CD8-positive, alpha-beta memory T cell (primary cell): ENCODE measurements around the gene DAPK3. TPM values are rescaled to one million over a fixed set of nuclear protein-coding genes. Genes with fewer than 3 reads are reported as not detected.
A peak's percentile ranks its signal among the peaks of the same experiment; 100 is the strongest.
"Not testable (repeated sequence)": the region's sequence is repeated elsewhere in the genome, so short reads cannot be mapped to it uniquely, and the experiment has no call there.

Source experiments
- CTCF ChIA-PET: fragments of 350-600 bp; sonication (Branson Sonifier 250); formaldehyde crosslinking; loops from one replicate; lab custom pipeline; 2021; ENCODE audit warnings: antibody characterized with exemption; lab: Charles Lee
- POLR2A ChIA-PET: fragments of 350-600 bp; sonication (Branson Sonifier 250); formaldehyde crosslinking; loops from one replicate; lab custom pipeline; 2021; ENCODE audit warnings: antibody characterized with exemption; lab: Charles Lee
- DNase-seq, 5 donors: peaks; one replicate each; pipeline versions ENCODE4 v3.0.0 to v3.0.0-alpha.2; 2020 to 2022; ENCODE audit warnings: mixed read lengths in 1 of 5
- H3K27ac ChIP-seq: one replicate; pipeline ENCODE4 v1.7.0; 2013; ENCODE audit warnings: low read depth, mild to moderate bottlenecking, low read length, moderate library complexity
- H3K27me3 ChIP-seq: 2 replicates; pipeline ENCODE4 v1.7.0; 2013; ENCODE audit warnings: low read length, mild to moderate bottlenecking; ENCODE audit not compliant: insufficient read depth, poor library complexity, severe bottlenecking
- H3K36me3 ChIP-seq: 2 replicates; pipeline ENCODE4 v1.7.0; 2013; ENCODE audit warnings: mild to moderate bottlenecking, low read length, moderate library complexity; ENCODE audit not compliant: insufficient read depth
- H3K4me1 ChIP-seq: 2 replicates; pipeline ENCODE4 v1.7.0; 2013; ENCODE audit warnings: mild to moderate bottlenecking, low read length, moderate library complexity; ENCODE audit not compliant: insufficient read depth
- H3K4me3 ChIP-seq: 2 replicates; pipeline ENCODE4 v1.7.0; 2013; ENCODE audit warnings: mild to moderate bottlenecking, low read length
- H3K9me3 ChIP-seq: 2 replicates; pipeline ENCODE4 v1.7.0; 2013; ENCODE audit warnings: mild to moderate bottlenecking, low read length
- H3K27ac Mint-ChIP-seq, 8 donors: one replicate each; pipeline ENCODE4 v1.8.0; 2020 to 2021; ENCODE audit warnings: mixed read lengths in 8 of 8, mild to moderate bottlenecking in 6 of 8, inconsistent platforms in 3 of 8, moderate library complexity in 3 of 8
- H3K27me3 Mint-ChIP-seq, 2 donors: one replicate each; pipeline ENCODE4 v1.8.0; 2020 to 2021; ENCODE audit warnings: mixed read lengths in 2 of 2, mild to moderate bottlenecking in 1 of 2, moderate library complexity in 1 of 2
- H3K36me3 Mint-ChIP-seq, 3 donors: one replicate each; pipeline ENCODE4 v1.8.0; 2020 to 2021; ENCODE audit warnings: mixed read lengths in 3 of 3, inconsistent platforms in 1 of 3, mild to moderate bottlenecking in 1 of 3
- H3K4me1 Mint-ChIP-seq, 3 donors: one replicate each; pipeline ENCODE4 v1.8.0; 2020 to 2021; ENCODE audit warnings: mixed read lengths in 3 of 3, inconsistent platforms in 1 of 3, mild to moderate bottlenecking in 1 of 3
- H3K4me3 Mint-ChIP-seq, 7 donors: one replicate each; pipeline ENCODE4 v1.8.0; 2020 to 2021; ENCODE audit warnings: mixed read lengths in 7 of 7, mild to moderate bottlenecking in 6 of 7, moderate library complexity in 4 of 7, inconsistent platforms in 2 of 7
- H3K9me3 Mint-ChIP-seq, 5 donors: one replicate each; pipeline ENCODE4 v1.8.0; 2020 to 2022; ENCODE audit warnings: mixed read lengths in 5 of 5, mild to moderate bottlenecking in 3 of 5, moderate library complexity in 2 of 5, inconsistent platforms in 1 of 5
- polyA plus RNA-seq: library from polyadenylated mRNA; unstranded; fragments of 300-500 nt; fragmentation: Illumina TruSeq; gene quantifications from one replicate; pipeline ENCODE4 v1.2.3, GENCODE V29; 2021
- total RNA-seq, 2 experiments: library from RNA; stranded (reverse); gene quantifications; one replicate each; pipeline ENCODE4 v1.2.3, GENCODE V29; 2021

Gene DAPK3
- total and polyA plus RNA-seq, 3 experiments from 2014 or later, result 38.5 to 44.9 (median 42.5) TPM

DNA sequence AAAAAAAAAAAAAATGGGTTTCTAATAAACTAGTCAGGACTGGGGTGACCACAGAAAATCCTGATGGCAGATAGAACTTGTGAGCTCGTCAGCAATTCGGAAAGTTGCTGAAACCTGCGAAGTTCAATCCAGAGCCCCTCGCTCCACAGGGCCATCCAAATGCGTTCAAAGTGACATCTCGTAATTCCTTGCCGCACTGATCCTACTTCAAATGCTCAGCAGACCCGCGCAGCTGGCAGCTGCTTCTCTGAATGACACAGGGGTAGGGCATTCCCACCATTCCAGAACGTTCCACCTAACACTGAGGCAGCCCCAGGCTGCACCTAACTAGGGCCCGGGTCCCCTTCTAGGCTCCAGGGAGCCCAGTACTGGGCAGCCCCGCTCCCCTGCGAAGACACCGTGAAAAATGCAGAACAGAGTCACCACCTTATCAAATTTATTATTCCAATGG is 4.8 kb upstream of the DAPK3 start:
- Mint-ChIP-seq H3K9me3 (no peaks in the 10 kb centered on the region), H3K27ac (peak overlapping the region in 2 of 8 donors; percentile 42 to 64), H3K4me3 (peak overlapping the region in 1 of 7 donors; percentile 49), H3K36me3 (peaks cover 5 to 50% (median 8%) of the 10 kb centered on the region in 3 donors), H3K4me1 (peaks cover 4 to 14% (median 5%) of the 10 kb centered on the region in 3 donors), H3K27me3 (peaks cover 0 to 9% of the 10 kb centered on the region in 2 donors)
- DNase-seq, result peak in 1 of 5 donors; percentile 24
- H3K27ac ChIP-seq, result no peak overlapping the region
- no peaks in the 10 kb centered on the region for H3K9me3 ChIP-seq
- H3K4me3 ChIP-seq, result no peak overlapping the region
- H3K36me3 ChIP-seq, result peaks cover 42% of the 10 kb centered on the region
- peaks cover 4% of the 10 kb centered on the region for H3K4me1 ChIP-seq
- POLR2A ChIA-PET, result interaction anchor here (0.7 to 1.0 kb wide), 2 partner anchors 9 to 82 kb away, joined by 3 to 4 read pairs; no protein-coding TSS in a partner anchor
- H3K27me3 ChIP-seq, result no peaks in the 10 kb centered on the region
- CTCF ChIA-PET, result interaction anchor here (1.0 to 1.5 kb wide), 3 partner anchors 8 to 12 kb away, joined by 4 to 7 read pairs (median 6); partner anchors contain the start of gene EEF2

- peaks cover 37% of the 10 kb centered on the region for H3K36me3 ChIP-seq
- no peak overlapping the region for H3K4me3 ChIP-seq
- no peaks in the 10 kb centered on the region for H3K9me3 ChIP-seq
- Mint-ChIP-seq H3K4me3 (peak overlapping the region in 1 of 7 donors; percentile 10), H3K27ac (peak overlapping the region in 1 of 8 donors; percentile 64), H3K27me3 (peaks cover 0 to 9% of the 10 kb centered on the region in 2 donors), H3K36me3 (peaks cover 5 to 48% (median 8%) of the 10 kb centered on the region in 3 donors), H3K4me1 (peaks cover 8 to 19% (median 10%) of the 10 kb centered on the region in 3 donors), H3K9me3 (no peaks in the 10 kb centered on the region)
- peaks cover 7% of the 10 kb centered on the region for H3K4me1 ChIP-seq
- no peaks in the 10 kb centered on the region for H3K27me3 ChIP-seq
- ChIA-PET POLR2A (interaction anchor here (0.7 to 1.0 kb wide), 2 partner anchors 9 to 82 kb away, joined by 3 to 4 read pairs; no protein-coding TSS in a partner anchor), CTCF (interaction anchor here (1.0 to 1.5 kb wide), 3 partner anchors 9 to 12 kb away, joined by 4 to 7 read pairs (median 6); partner anchors contain the start of gene EEF2)
- no peak overlapping the region for H3K27ac ChIP-seq
- DNase-seq, result peak in 1 of 5 donors; percentile 17
Measured at GRCh38 chr19:3975144-3975543, 4.2 kb upstream of the DAPK3 start.

DNA sequence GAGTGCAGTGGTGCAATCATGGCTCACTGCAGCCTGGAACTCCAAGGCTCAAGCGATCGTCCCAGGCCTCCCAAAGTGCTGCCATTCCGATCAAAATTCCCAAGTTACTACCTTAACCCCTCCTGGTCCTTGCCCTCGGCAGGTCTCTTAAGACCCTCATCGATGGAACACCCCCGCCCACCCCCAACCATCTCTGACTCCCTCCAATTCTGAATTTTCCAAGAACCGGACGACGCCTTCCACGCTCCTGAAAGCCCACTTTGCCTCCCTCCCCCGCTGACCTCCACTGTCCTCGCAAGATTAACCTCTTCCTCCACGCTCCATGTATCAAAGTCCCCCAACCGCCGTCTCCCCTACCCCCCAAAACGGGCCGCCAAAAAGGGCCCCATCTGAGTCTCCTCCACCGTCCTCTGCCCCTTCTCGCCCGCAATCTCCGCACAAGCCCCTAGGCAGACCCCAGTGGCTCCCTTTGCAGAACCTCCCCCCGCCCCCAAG is 539 bp downstream of the DAPK3 start:
- Mint-ChIP-seq H3K36me3 (peaks cover 0 to 43% (median 2%) of the 10 kb centered on the region in 3 donors), H3K27me3 (no peaks in the 10 kb centered on the region), H3K27ac (peak overlapping the region; percentile 5 to 95 (median 88)), H3K4me1 (peaks cover 21 to 42% (median 38%) of the 10 kb centered on the region in 3 donors), H3K9me3 (no peaks in the 10 kb centered on the region), H3K4me3 (peak overlapping the region; percentile 87 to 95 (median 89))
- POLR2A ChIA-PET, result interaction anchor here (0.6 to 1.6 kb wide), 7 partner anchors 8 to 208 kb away, joined by 3 to 25 read pairs (median 4); partner anchors contain the start of genes EEF2 and MRPL54
- H3K4me3 ChIP-seq, result peak overlapping the region; percentile 84
- no peaks in the 10 kb centered on the region for H3K9me3 ChIP-seq
- DNase-seq, result no peak
- peaks cover 5% of the 10 kb centered on the region for H3K36me3 ChIP-seq
- CTCF ChIA-PET, result interaction anchor here (1.6 to 3.8 kb wide), 2 partner anchors 15 to 18 kb away, joined by 8 to 14 read pairs; partner anchors contain the start of gene EEF2
- H3K27me3 ChIP-seq, result no peaks in the 10 kb centered on the region
- H3K4me1 ChIP-seq, result peaks cover 18% of the 10 kb centered on the region
- H3K27ac ChIP-seq, result peak overlapping the region; percentile 84

- Histone ChIP-seq H3K27ac (peak overlapping the region; percentile 84), H3K36me3 (peaks cover 5% of the 10 kb centered on the region), H3K9me3 (no peaks in the 10 kb centered on the region), H3K27me3 (no peaks in the 10 kb centered on the region), H3K4me3 (peak overlapping the region; percentile 84), H3K4me1 (peaks cover 18% of the 10 kb centered on the region)
- Mint-ChIP-seq H3K9me3 (no peaks in the 10 kb centered on the region), H3K36me3 (peaks cover 0 to 48% (median 2%) of the 10 kb centered on the region in 3 donors), H3K27ac (peak overlapping the region; percentile 5 to 95 (median 88)), H3K27me3 (no peaks in the 10 kb centered on the region), H3K4me1 (peaks cover 21 to 42% (median 38%) of the 10 kb centered on the region in 3 donors), H3K4me3 (peak overlapping the region; percentile 87 to 95 (median 89))
- POLR2A ChIA-PET, result no interaction called here
- DNase-seq, result no peak
- CTCF ChIA-PET, result interaction anchor here (1.1 to 3.8 kb wide), 2 partner anchors 15 to 18 kb away, joined by 9 to 14 read pairs; partner anchors contain the start of gene EEF2
Measured at GRCh38 chr19:3969435-3970312, 1.2 kb downstream of the DAPK3 start.

DNA sequence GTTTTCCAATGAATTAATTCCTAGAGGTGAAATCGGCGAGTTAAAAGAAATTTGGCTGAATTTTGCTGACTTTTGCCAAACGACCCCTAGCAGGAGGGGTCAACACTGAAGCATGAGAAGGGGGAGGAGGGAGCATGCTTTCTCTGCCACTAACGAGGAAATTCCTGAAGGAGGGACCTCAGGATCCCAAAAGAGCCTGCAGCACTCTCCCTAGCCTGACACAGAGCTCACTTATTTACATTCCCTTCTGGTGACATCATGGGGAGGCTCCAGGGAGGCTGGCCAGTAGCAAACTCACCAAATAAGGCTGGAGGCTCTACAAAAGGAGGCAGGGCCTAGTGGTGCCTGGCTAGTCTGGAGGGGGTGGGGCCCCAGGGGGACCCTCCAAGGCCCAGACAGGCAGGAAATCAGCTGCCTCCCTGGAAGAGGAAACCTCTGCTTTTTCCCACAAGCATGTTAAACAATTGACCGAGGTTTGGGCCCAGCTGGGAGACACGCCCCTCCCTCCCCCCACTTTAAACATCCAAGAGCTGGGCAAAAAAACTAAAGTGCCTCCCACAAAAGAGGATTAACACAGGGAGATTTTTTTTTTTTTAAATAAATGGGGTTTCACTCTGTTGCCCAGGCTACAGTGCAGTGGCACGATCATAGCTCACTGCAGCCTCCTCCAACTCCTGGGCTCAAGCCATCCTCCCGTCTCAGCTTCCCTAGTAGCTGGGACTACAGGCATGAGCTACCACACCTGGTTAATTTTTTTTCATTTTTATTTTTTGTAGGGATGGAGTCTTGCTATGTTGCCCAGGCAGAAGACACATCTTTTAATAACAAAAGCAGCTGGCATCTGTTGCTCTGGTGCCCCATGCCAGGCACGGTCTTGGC is 2.1 kb downstream of the DAPK3 start:
- Histone ChIP-seq H3K4me1 (peaks cover 18% of the 10 kb centered on the region), H3K9me3 (no peaks in the 10 kb centered on the region), H3K36me3 (peaks cover 8% of the 10 kb centered on the region), H3K27ac (peak overlapping the region; percentile 84), H3K4me3 (no peak overlapping the region), H3K27me3 (no peaks in the 10 kb centered on the region)
- Mint-ChIP-seq H3K4me1 (peaks cover 21 to 42% (median 38%) of the 10 kb centered on the region in 3 donors), H3K9me3 (no peaks in the 10 kb centered on the region), H3K27ac (peak overlapping the region in 6 of 8 donors; percentile 27 to 90 (median 84)), H3K4me3 (peak overlapping the region; percentile 20 to 95 (median 89)), H3K36me3 (peaks cover 0 to 51% (median 2%) of the 10 kb centered on the region in 3 donors), H3K27me3 (no peaks in the 10 kb centered on the region)
- ChIA-PET CTCF (interaction anchor here (1.1 kb wide), 1 partner anchor 19 kb away, joined by 9 read pairs; no protein-coding TSS in a partner anchor), POLR2A (no interaction called here)
- DNase-seq, result no peak

- H3K27me3 Mint-ChIP-seq, H3K9me3 ChIP-seq, DNase-seq, H3K4me3 ChIP-seq, POLR2A ChIA-PET, H3K27me3 ChIP-seq, H3K27ac ChIP-seq, CTCF ChIA-PET, H3K9me3 Mint-ChIP-seq: not testable (repeated sequence)
- Histone ChIP-seq H3K36me3 (peaks cover 12% of the 10 kb centered on the region), H3K4me1 (peaks cover 18% of the 10 kb centered on the region)
- H3K36me3 Mint-ChIP-seq, result peaks cover 0 to 59% (median 2%) of the 10 kb centered on the region in 3 donors
- H3K27ac Mint-ChIP-seq, result peak overlapping the region in 1 of 8 donors; percentile 79
- peak overlapping the region in 1 of 7 donors; percentile 40 for H3K4me3 Mint-ChIP-seq
- peaks cover 21 to 42% (median 38%) of the 10 kb centered on the region in 3 donors for H3K4me1 Mint-ChIP-seq
Measured at GRCh38 chr19:3967983-3968382, 2.9 kb downstream of the DAPK3 start.
